A673 (cell line): ENCODE results near the gene PIAS4.

ENCODE experiments used
- EZH2 ChIP-seq: fragments of 200-600 bp; sonication (generic); IDR thresholded peaks from 2 replicates; pipeline ENCODE4 v1.6.1; 2017; ENCODE audit warnings: borderline replicate concordance, low read depth, mild to moderate bottlenecking, mixed read lengths, antibody characterized with exemption, low read length; ENCODE audit not compliant: poor library complexity, severe bottlenecking
- TF ChIP-seq, protein P1 (sequence below): fragments of 300-800, 200-600 bp; sonication (generic); conservative IDR thresholded peaks from 2 replicates; pipeline ENCODE4 v1.5.1; 2017; ENCODE audit warnings: low read depth, mild to moderate bottlenecking, antibody characterized with exemption, low read length, moderate library complexity, mixed read lengths

DNA sequence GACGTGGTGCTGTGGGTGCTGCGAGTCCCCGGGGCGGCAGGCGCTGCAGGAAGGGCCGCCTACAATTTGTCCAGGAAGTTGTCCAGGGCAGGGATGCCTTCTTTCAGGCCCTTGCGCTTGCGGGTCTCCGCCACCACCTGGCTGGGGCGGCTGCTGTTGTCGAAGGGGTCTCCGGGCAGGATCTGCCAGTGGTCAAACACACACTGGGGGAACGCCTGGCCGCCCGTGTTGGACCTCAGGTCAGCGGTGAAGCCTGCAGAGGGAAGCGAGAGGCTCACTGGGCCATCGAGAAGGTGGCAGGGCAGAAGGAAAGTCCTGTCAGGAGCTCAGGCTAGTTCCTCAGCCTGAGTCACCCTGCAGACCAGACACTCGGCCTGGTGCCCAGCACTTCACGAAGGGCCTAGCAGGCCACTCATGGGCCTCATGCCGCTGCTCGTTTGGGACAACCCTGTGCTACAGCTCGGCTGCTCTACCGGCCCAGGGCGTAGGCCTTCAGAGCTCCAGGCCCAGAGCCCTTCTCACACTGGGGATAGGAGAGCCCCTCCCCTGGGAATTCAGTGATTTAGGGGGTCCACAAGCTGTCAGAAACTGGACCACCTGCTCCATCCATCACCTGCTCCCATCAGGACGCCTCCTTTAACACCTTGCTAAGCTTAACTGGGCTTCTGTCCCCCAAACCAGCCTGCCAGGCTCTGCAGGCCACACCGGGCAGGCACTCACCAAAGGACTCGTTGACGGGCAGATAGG lies 30.9 kb upstream of the PIAS4 start:
- TF ChIP-seq, protein P1, sequence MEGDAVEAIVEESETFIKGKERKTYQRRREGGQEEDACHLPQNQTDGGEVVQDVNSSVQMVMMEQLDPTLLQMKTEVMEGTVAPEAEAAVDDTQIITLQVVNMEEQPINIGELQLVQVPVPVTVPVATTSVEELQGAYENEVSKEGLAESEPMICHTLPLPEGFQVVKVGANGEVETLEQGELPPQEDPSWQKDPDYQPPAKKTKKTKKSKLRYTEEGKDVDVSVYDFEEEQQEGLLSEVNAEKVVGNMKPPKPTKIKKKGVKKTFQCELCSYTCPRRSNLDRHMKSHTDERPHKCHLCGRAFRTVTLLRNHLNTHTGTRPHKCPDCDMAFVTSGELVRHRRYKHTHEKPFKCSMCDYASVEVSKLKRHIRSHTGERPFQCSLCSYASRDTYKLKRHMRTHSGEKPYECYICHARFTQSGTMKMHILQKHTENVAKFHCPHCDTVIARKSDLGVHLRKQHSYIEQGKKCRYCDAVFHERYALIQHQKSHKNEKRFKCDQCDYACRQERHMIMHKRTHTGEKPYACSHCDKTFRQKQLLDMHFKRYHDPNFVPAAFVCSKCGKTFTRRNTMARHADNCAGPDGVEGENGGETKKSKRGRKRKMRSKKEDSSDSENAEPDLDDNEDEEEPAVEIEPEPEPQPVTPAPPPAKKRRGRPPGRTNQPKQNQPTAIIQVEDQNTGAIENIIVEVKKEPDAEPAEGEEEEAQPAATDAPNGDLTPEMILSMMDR = no peak
- TF ChIP-seq EZH2 = no peak
